Nephron progenitor cell (in vitro differentiated cells): ENCODE results near the gene BOC.

Experiments used
- DNase-seq: peaks from one replicate; pipeline ENCODE4 v3.0.0; 2021
- H3K27ac Mint-ChIP-seq: 2 replicates; pipeline ENCODE4 v1.8.0; 2021; ENCODE audit warnings: mild to moderate bottlenecking, moderate library complexity, mixed read lengths
- H3K27me3 Mint-ChIP-seq: 2 replicates; pipeline ENCODE4 v1.8.0; 2021; ENCODE audit warnings: mild to moderate bottlenecking, low read depth, mixed read lengths; ENCODE audit not compliant: poor library complexity
- H3K36me3 Mint-ChIP-seq: 2 replicates; pipeline ENCODE4 v1.8.0; 2021; ENCODE audit warnings: low read depth, mixed read lengths
- H3K4me1 Mint-ChIP-seq: 2 replicates; pipeline ENCODE4 v1.8.0; 2021; ENCODE audit warnings: mixed read lengths
- H3K4me3 Mint-ChIP-seq: 2 replicates; pipeline ENCODE4 v1.8.0; 2021; ENCODE audit warnings: mild to moderate bottlenecking, moderate library complexity, mixed read lengths
- H3K9me3 Mint-ChIP-seq: 2 replicates; pipeline ENCODE4 v1.8.0; 2021; ENCODE audit warnings: mild to moderate bottlenecking, moderate library complexity, mixed read lengths
- CTCF ChIP-seq: fragments of 200-600 bp; sonication (generic); IDR thresholded peaks from 2 replicates; pipeline ENCODE4 v1.5.0; 2021; ENCODE audit warnings: antibody characterized with exemption

BOC gene

GRCh38 chr3:113270786-113271185 is 59.4 kb downstream of the BOC start:
- Mint-ChIP-seq H3K4me3 (no peak overlapping the region), H3K36me3 (peaks cover 94% of the 10 kb centered on the region), H3K9me3 (no peaks in the 10 kb centered on the region), H3K4me1 (peaks cover 85% of the 10 kb centered on the region), H3K27me3 (peaks cover 7% of the 10 kb centered on the region), H3K27ac (peak overlapping the region; percentile 75)
- no peak for DNase-seq
- no peak for TF ChIP-seq CTCF

- TF ChIP-seq CTCF = no peak
- DNase-seq = no peak
- H3K4me3 Mint-ChIP-seq = no peak overlapping the region
- peaks cover 94% of the 10 kb centered on the region for H3K36me3 Mint-ChIP-seq
- peak overlapping the region; percentile 96 for H3K27ac Mint-ChIP-seq
- peaks cover 7% of the 10 kb centered on the region for H3K27me3 Mint-ChIP-seq
- no peaks in the 10 kb centered on the region for H3K9me3 Mint-ChIP-seq
- H3K4me1 Mint-ChIP-seq = peaks cover 85% of the 10 kb centered on the region
These were observed 59.8 kb downstream of the BOC start for GRCh38 chr3:113271189-113271588.

- DNase-seq = no peak
- H3K4me3 Mint-ChIP-seq = no peak overlapping the region
- H3K27ac Mint-ChIP-seq = peak overlapping the region; percentile 96
These were observed 60.4 kb downstream of the BOC start for GRCh38 chr3:113271594-113272384.

GRCh38 chr3:113272385-113272779 is 61.0 kb downstream of the BOC start:
- DNase-seq = no peak
- Mint-ChIP-seq H3K4me1 (peaks cover 75% of the 10 kb centered on the region), H3K4me3 (peak overlapping the region; percentile 36), H3K27me3 (peaks cover 7% of the 10 kb centered on the region), H3K36me3 (peaks cover 94% of the 10 kb centered on the region), H3K9me3 (no peaks in the 10 kb centered on the region), H3K27ac (peak overlapping the region; percentile 96)
- no peak for TF ChIP-seq CTCF

More at GRCh38 chr3:113271594-113272384, 60.4 kb downstream of the BOC start:
- H3K36me3 Mint-ChIP-seq = peaks cover 94% of the 10 kb centered on the region
- H3K27me3 Mint-ChIP-seq = peaks cover 7% of the 10 kb centered on the region
- TF ChIP-seq CTCF = no peak
- H3K9me3 Mint-ChIP-seq = no peaks in the 10 kb centered on the region
- peaks cover 81% of the 10 kb centered on the region for H3K4me1 Mint-ChIP-seq

- Mint-ChIP-seq H3K36me3 (peaks cover 94% of the 10 kb centered on the region), H3K4me3 (no peak overlapping the region), H3K9me3 (no peaks in the 10 kb centered on the region), H3K27me3 (peaks cover 3% of the 10 kb centered on the region), H3K4me1 (peaks cover 72% of the 10 kb centered on the region), H3K27ac (no peak overlapping the region)
- no peak for TF ChIP-seq CTCF
- DNase-seq = no peak
These were observed 61.7 kb downstream of the BOC start for GRCh38 chr3:113273011-113273410.
